HEK293 (cell line): Measurements from ENCODE around the gene ALG8.

Source experiments
- EGR2 ChIP-seq: fragments of 450-650 bp; formaldehyde crosslinking; IDR thresholded peaks from 2 replicates; pipeline ENCODE4 v1.5.1; 2016; ENCODE audit warnings: low read depth, missing biosample characterization, missing genetic modification characterization
- GLIS1 ChIP-seq: fragments of 450-650 bp; formaldehyde crosslinking; IDR thresholded peaks from 2 replicates; pipeline ENCODE4 v1.5.1; 2016; ENCODE audit warnings: missing biosample characterization, missing genetic modification characterization
- IKZF3 ChIP-seq: fragments of 450-650 bp; IDR thresholded peaks from 2 replicates; pipeline ENCODE4 v1.5.0; 2018; ENCODE audit warnings: missing biosample characterization, mild to moderate bottlenecking, missing genetic modification characterization, moderate library complexity
- MEIS1 ChIP-seq: sonication (generic); formaldehyde crosslinking; IDR thresholded peaks from 2 replicates; pipeline ENCODE4 v1.8.1; 2022; ENCODE audit warnings: missing genetic modification reagents, mild to moderate bottlenecking, borderline replicate concordance
- MYNN ChIP-seq: fragments of 450-650 bp; formaldehyde crosslinking; IDR thresholded peaks from 2 replicates; pipeline ENCODE4 v1.5.1; 2016; ENCODE audit warnings: missing biosample characterization, missing genetic modification characterization, borderline replicate concordance
- MZF1 ChIP-seq: fragments of 450-650 bp; formaldehyde crosslinking; IDR thresholded peaks from 2 replicates; pipeline ENCODE4 v1.5.1; 2017; ENCODE audit warnings: missing biosample characterization, missing genetic modification characterization, borderline replicate concordance
- PBX3 ChIP-seq: sonication (generic); formaldehyde crosslinking; IDR thresholded peaks from 2 replicates; pipeline ENCODE4 v1.8.1; 2022; ENCODE audit warnings: mild to moderate bottlenecking, moderate library complexity, missing genetic modification reagents
- PRDM1 ChIP-seq: fragments of 450-650 bp; formaldehyde crosslinking; IDR thresholded peaks from 2 replicates; pipeline ENCODE4; 2016; ENCODE audit warnings: missing biosample characterization, missing genetic modification characterization
- ZBTB48 ChIP-seq: fragments of 450-650 bp; formaldehyde crosslinking; IDR thresholded peaks from 2 replicates; pipeline ENCODE4 v1.5.1; 2016; ENCODE audit warnings: missing biosample characterization, missing genetic modification characterization
- ZBTB7A ChIP-seq: fragments of 450-650 bp; formaldehyde crosslinking; IDR thresholded peaks from 2 replicates; pipeline ENCODE4 v1.5.1; 2016; ENCODE audit warnings: low read depth, missing biosample characterization, missing genetic modification characterization
- ZEB2 ChIP-seq: fragments of 450-650 bp; formaldehyde crosslinking; IDR thresholded peaks from 2 replicates; pipeline ENCODE4 v1.5.1; 2016; ENCODE audit warnings: missing biosample characterization, missing genetic modification characterization
- ZFP3 ChIP-seq: fragments of 450-650 bp; formaldehyde crosslinking; IDR thresholded peaks from 2 replicates; pipeline ENCODE4 v1.5.1; 2016; ENCODE audit warnings: low read depth, missing biosample characterization, missing genetic modification characterization
- ZNF10 ChIP-seq: fragments of 450-650 bp; formaldehyde crosslinking; IDR thresholded peaks from 2 replicates; pipeline ENCODE4 v1.5.1; 2017; ENCODE audit warnings: missing biosample characterization, missing genetic modification characterization
- ZNF146 ChIP-seq: fragments of 450-650 bp; formaldehyde crosslinking; IDR thresholded peaks from 2 replicates; pipeline ENCODE4 v1.5.1; 2016; ENCODE audit warnings: missing biosample characterization, missing genetic modification characterization
- ZNF223 ChIP-seq: fragments of 450-650 bp; formaldehyde crosslinking; IDR thresholded peaks from 2 replicates; pipeline ENCODE4 v1.5.1; 2016; ENCODE audit warnings: missing biosample characterization, missing genetic modification characterization
- ZNF248 ChIP-seq: fragments of 450-650 bp; formaldehyde crosslinking; IDR thresholded peaks from 2 replicates; pipeline ENCODE4 v1.5.1; 2017; ENCODE audit warnings: missing biosample characterization, missing genetic modification characterization
- ZNF350 ChIP-seq: fragments of 450-650 bp; formaldehyde crosslinking; IDR thresholded peaks from 2 replicates; pipeline ENCODE4 v1.5.0; 2017; ENCODE audit warnings: missing biosample characterization, mild to moderate bottlenecking, missing genetic modification characterization
- ZNF391 ChIP-seq: fragments of 450-650 bp; formaldehyde crosslinking; IDR thresholded peaks from 2 replicates; pipeline ENCODE4 v1.5.1; 2016; ENCODE audit warnings: low read depth, missing biosample characterization, missing genetic modification characterization, borderline replicate concordance
- ZNF521 ChIP-seq: fragments of 450-650 bp; formaldehyde crosslinking; IDR thresholded peaks from 2 replicates; pipeline ENCODE4 v1.5.1; 2017; ENCODE audit warnings: missing biosample characterization, mild to moderate bottlenecking, missing genetic modification characterization
- ZNF585B ChIP-seq: fragments of 450-650 bp; formaldehyde crosslinking; IDR thresholded peaks from 2 replicates; pipeline ENCODE4 v1.5.1; 2016; ENCODE audit warnings: missing biosample characterization, missing genetic modification characterization
- ZNF626 ChIP-seq: fragments of 450-650 bp; sonication (Bioruptor Pico); formaldehyde crosslinking; IDR thresholded peaks from 2 replicates; pipeline ENCODE4 v1.5.1; 2018; ENCODE audit warnings: missing biosample characterization, missing genetic modification characterization, inconsistent platforms
- ZNF658 ChIP-seq: fragments of 450-650 bp; formaldehyde crosslinking; IDR thresholded peaks from 2 replicates; pipeline ENCODE4; 2016; ENCODE audit warnings: missing biosample characterization, missing genetic modification characterization
- ZNF747 ChIP-seq: fragments of 450-650 bp; formaldehyde crosslinking; IDR thresholded peaks from 2 replicates; pipeline ENCODE4 v1.5.1; 2016; ENCODE audit warnings: missing biosample characterization, missing genetic modification characterization
- ZNF76 ChIP-seq: fragments of 450-650 bp; formaldehyde crosslinking; IDR thresholded peaks from 2 replicates; pipeline ENCODE4; 2016; ENCODE audit warnings: low read depth, missing biosample characterization, missing genetic modification characterization, borderline replicate concordance
- ZNF785 ChIP-seq: fragments of 450-650 bp; formaldehyde crosslinking; IDR thresholded peaks from 2 replicates; pipeline ENCODE4 v1.5.1; 2016; ENCODE audit warnings: missing biosample characterization, missing genetic modification characterization
- TF ChIP-seq, protein P1 (sequence below): fragments of 450-650 bp; formaldehyde crosslinking; IDR thresholded peaks from 2 replicates; pipeline ENCODE4 v1.5.1; 2016; ENCODE audit warnings: missing biosample characterization, missing genetic modification characterization
- TF ChIP-seq, protein P2 (sequence below): fragments of 450-650 bp; formaldehyde crosslinking; IDR thresholded peaks from 2 replicates; pipeline ENCODE4 v1.5.1; 2017; ENCODE audit warnings: missing biosample characterization, missing genetic modification characterization
- TF ChIP-seq, protein P3 (sequence below): IDR thresholded peaks from 2 replicates; pipeline ENCODE4 v1.6.1; 2011; ENCODE audit warnings: mild to moderate bottlenecking, low read depth, low read length, borderline replicate concordance
- TF ChIP-seq, protein P4 (sequence below): fragments of 450-650 bp; formaldehyde crosslinking; IDR thresholded peaks from 2 replicates; pipeline ENCODE4 v1.5.1; 2016; ENCODE audit warnings: missing biosample characterization, missing genetic modification characterization, low read depth
- TF ChIP-seq, protein P5 (sequence below): fragments of 450-650 bp; formaldehyde crosslinking; IDR thresholded peaks from 2 replicates; pipeline ENCODE4 v1.5.1; 2017; ENCODE audit warnings: missing biosample characterization, missing genetic modification characterization

The ALG8 gene

DNA sequence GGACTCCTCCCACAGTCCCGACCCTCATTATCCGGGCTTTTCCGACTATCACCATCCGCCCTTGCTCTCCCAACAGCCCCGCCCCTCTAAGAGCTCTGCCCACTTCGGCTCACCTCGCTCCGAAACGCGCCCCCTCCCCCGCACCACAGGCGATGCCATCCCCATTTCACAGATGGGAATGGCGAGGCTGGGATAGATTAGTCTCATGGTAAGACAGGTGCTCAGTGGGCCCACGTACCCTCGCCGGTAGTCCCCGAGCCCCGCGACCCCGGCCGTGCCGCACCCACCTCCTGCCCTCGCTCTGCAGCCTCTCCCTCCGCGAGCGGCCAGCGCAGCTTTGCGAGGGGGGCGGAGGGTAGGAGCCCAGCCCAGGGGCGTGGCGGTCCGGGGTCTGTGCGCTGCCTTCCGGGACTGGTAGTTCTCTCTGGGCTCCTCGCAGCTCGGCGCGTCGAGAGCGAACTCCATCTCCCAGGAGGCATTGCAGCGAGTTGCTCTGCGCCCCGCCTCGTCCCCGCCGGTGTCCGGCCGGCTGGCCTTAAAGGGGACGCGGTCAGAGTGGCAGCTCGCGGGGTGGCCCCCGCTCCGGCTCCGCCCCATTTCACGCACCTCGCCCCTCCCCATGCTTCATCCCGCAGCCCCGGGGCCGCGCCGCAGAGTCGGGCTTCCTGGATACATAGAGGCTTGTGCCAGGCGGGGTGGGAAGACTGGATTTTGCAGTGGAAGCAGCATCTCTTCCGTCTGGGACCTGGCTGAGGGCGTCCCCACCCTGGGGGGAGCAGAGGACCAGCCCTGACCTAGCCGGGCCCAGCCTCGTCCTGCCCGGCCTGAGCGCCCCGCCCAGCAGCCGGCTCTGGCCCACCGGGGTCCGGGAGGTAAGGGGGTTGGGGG is 49.1 kb upstream of the ALG8 start, which contains the start of the genes KCTD21 and USP35 (continued):
- TF ChIP-seq ZBTB7A: peak; percentile 21; the same call in 1 of the 2 replicates
- peak; percentile 89 for TF ChIP-seq ZNF391 (tag by site-specific recombination)
- TF ChIP-seq ZEB2 (tag by site-specific recombination): peak; percentile 90
- no peak for TF ChIP-seq ZNF248 (tag by site-specific recombination)
- no peak for TF ChIP-seq ZNF521 (tag by site-specific recombination)
- no peak for TF ChIP-seq ZNF658
- no peak for TF ChIP-seq ZNF585B
- TF ChIP-seq ZNF76 (tag by site-specific recombination): peak; percentile 95
- TF ChIP-seq, protein P1, sequence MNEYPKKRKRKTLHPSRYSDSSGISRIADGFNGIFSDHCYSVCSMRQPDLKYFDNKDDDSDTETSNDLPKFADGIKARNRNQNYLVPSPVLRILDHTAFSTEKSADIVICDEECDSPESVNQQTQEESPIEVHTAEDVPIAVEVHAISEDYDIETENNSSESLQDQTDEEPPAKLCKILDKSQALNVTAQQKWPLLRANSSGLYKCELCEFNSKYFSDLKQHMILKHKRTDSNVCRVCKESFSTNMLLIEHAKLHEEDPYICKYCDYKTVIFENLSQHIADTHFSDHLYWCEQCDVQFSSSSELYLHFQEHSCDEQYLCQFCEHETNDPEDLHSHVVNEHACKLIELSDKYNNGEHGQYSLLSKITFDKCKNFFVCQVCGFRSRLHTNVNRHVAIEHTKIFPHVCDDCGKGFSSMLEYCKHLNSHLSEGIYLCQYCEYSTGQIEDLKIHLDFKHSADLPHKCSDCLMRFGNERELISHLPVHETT (tag by site-specific recombination): peak; percentile 74; the same call in 1 of the 2 replicates
- TF ChIP-seq ZBTB48: peak; percentile 2; the same call in 1 of the 2 replicates
- TF ChIP-seq, protein P2, sequence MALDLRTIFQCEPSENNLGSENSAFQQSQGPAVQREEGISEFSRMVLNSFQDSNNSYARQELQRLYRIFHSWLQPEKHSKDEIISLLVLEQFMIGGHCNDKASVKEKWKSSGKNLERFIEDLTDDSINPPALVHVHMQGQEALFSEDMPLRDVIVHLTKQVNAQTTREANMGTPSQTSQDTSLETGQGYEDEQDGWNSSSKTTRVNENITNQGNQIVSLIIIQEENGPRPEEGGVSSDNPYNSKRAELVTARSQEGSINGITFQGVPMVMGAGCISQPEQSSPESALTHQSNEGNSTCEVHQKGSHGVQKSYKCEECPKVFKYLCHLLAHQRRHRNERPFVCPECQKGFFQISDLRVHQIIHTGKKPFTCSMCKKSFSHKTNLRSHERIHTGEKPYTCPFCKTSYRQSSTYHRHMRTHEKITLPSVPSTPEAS (tag by site-specific recombination): peak; percentile 53; the same call in 1 of the 2 replicates
- TF ChIP-seq ZNF747: no peak
- TF ChIP-seq, protein P3, sequence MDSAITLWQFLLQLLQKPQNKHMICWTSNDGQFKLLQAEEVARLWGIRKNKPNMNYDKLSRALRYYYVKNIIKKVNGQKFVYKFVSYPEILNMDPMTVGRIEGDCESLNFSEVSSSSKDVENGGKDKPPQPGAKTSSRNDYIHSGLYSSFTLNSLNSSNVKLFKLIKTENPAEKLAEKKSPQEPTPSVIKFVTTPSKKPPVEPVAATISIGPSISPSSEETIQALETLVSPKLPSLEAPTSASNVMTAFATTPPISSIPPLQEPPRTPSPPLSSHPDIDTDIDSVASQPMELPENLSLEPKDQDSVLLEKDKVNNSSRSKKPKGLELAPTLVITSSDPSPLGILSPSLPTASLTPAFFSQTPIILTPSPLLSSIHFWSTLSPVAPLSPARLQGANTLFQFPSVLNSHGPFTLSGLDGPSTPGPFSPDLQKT: no peak
- no peak for TF ChIP-seq MEIS1 (CRISPR knock-in tag)
- TF ChIP-seq ZNF10 (tag by site-specific recombination): no peak
- TF ChIP-seq, protein P4, sequence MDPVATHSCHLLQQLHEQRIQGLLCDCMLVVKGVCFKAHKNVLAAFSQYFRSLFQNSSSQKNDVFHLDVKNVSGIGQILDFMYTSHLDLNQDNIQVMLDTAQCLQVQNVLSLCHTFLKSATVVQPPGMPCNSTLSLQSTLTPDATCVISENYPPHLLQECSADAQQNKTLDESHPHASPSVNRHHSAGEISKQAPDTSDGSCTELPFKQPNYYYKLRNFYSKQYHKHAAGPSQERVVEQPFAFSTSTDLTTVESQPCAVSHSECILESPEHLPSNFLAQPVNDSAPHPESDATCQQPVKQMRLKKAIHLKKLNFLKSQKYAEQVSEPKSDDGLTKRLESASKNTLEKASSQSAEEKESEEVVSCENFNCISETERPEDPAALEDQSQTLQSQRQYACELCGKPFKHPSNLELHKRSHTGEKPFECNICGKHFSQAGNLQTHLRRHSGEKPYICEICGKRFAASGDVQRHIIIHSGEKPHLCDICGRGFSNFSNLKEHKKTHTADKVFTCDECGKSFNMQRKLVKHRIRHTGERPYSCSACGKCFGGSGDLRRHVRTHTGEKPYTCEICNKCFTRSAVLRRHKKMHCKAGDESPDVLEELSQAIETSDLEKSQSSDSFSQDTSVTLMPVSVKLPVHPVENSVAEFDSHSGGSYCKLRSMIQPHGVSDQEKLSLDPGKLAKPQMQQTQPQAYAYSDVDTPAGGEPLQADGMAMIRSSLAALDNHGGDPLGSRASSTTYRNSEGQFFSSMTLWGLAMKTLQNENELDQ: no peak
- TF ChIP-seq MYNN: no peak
- no peak for TF ChIP-seq ZNF350
- TF ChIP-seq, protein P5, sequence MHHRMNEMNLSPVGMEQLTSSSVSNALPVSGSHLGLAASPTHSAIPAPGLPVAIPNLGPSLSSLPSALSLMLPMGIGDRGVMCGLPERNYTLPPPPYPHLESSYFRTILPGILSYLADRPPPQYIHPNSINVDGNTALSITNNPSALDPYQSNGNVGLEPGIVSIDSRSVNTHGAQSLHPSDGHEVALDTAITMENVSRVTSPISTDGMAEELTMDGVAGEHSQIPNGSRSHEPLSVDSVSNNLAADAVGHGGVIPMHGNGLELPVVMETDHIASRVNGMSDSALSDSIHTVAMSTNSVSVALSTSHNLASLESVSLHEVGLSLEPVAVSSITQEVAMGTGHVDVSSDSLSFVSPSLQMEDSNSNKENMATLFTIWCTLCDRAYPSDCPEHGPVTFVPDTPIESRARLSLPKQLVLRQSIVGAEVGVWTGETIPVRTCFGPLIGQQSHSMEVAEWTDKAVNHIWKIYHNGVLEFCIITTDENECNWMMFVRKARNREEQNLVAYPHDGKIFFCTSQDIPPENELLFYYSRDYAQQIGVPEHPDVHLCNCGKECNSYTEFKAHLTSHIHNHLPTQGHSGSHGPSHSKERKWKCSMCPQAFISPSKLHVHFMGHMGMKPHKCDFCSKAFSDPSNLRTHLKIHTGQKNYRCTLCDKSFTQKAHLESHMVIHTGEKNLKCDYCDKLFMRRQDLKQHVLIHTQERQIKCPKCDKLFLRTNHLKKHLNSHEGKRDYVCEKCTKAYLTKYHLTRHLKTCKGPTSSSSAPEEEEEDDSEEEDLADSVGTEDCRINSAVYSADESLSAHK (tag by site-specific recombination): peak; percentile 73; the same call in 1 of the 2 replicates
- no peak for TF ChIP-seq IKZF3 (tag by site-specific recombination)
- no peak for TF ChIP-seq ZNF626
- TF ChIP-seq ZFP3 (tag by site-specific recombination): no peak
- TF ChIP-seq ZNF223 (tag by site-specific recombination): no peak
- TF ChIP-seq EGR2 (tag by site-specific recombination): peak; percentile 76
- TF ChIP-seq ZNF785: 0 out of 2 replicates have a peak, but pooled peaks have one; percentile 75
- peak; percentile 70 for TF ChIP-seq GLIS1 (tag by site-specific recombination)
- no peak for TF ChIP-seq PRDM1
- no peak for TF ChIP-seq ZNF146 (tag by site-specific recombination)
- 0 out of 2 replicates have a peak, but pooled peaks have one; percentile 45 for TF ChIP-seq PBX3 (CRISPR knock-in tag)
- TF ChIP-seq MZF1 (tag by site-specific recombination): no peak
